Central memory CD4-positive, alpha-beta T cell (primary cell): ENCODE measurements around the gene PTPRD.
"Not testable (repeated sequence)": the region's sequence is repeated elsewhere in the genome, so short reads cannot be mapped to it uniquely, and the experiment has no call there.

Experiments
- DNase-seq: peaks from one replicate; pipeline ENCODE4 v3.0.0; 2022

The PTPRD gene

DNA sequence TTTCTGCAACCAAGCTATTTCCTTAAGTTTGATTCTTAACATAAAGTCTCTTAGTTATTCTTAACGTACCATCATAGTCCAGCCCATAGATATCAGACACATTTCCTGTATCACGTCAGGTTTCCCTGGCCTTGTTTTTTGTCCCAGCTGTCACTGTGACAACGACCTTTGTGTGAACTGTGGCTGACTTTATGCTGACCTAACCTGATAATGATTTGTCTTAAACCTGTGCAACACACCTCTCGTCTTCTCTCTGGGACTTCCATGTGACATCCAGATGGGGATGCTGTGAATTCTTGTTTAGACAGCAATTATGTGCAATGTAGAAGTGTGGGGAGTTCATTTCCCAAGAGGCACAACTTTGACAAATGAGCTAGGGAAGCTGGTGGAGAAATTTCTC, 662.8 kb downstream of the PTPRD start:
- DNase-seq = no peak

DNA sequence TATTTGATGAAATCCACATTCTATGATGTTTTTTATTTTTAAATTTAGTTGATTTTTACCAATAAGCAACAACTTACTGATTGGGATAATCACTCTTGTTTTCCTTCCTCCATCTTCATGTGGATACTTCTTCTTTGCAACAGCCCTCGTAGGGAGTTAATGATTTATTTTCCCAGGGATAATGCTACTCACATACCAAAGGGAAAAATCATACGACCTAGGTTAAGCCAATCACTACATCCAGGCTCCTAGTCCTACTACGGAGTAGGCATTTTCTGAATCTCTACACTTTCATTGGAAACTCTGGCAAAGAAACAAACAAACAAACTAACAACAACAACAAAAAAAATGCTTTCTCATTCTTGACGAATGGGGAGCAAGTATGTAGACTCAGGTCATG, 663.4 kb downstream of the PTPRD start:
- DNase-seq = no peak

DNA sequence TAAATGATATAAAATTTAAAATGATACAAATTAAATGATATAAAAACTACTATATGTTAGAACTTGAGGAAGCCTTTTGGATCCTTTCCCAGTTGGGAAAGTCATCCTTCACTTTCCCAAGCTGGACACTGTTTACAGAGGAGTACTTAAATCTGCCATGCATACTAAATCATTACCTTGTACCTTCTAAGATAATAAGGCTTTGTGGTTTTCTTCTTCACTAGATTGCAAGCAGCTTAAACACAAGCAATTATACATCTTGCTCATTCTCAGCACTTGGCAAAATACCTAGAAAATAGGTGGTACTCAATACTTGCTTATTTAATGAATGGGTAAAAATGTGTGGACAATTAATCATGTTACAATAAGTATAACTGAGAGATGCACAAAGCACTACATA, 666.8 kb downstream of the PTPRD start:
- no peak for DNase-seq

DNA sequence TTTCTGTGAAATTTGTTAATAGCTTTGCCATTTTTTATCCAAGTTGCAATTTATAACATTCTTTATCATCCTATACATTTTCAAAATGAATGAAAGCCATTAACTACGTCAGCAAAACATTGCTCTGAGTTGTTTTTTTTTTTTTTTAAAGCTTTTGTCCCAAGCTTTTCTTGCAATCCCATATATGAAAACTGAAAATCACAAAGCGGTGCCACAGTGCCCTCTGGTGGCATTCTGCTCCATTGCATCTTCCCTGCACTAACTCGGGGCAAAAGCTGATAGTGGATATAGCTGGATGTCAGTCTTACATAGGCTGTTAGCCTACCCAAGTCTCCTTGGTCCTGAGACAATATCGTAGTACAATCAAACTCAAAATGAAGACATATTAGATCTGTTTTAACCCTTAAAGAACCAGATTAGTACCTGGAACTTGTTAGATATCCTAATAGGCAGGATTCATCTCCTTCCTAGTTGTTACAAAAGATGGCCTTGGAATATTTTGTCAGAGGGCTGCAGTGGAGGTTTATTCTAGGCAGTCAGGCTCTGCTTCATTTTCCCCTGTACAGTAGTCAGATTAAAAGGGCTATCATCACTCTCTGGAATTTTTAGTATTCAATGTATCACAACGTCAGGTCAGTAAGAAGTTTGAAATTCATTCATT, 669.9 kb downstream of the PTPRD start:
- peak; percentile 16 for DNase-seq

DNA sequence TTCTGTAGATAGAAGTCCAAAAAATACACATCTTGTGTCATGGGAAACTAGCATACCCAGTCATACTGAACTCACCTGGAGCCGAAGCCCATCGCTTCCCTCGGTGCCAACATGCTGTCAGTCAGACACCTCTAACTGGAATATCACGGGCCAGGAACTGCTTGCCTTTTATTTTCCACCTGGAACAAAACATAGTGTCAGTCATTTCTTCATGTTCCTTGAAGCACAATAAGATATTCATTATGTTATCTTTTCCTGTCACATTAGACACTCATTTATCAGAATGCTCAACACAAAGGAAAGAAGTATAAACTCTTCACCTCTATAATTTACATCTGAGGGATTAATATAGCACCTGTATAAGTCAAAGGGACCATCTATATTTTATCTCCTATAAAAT, 674.4 kb downstream of the PTPRD start:
- DNase-seq = no peak

DNA sequence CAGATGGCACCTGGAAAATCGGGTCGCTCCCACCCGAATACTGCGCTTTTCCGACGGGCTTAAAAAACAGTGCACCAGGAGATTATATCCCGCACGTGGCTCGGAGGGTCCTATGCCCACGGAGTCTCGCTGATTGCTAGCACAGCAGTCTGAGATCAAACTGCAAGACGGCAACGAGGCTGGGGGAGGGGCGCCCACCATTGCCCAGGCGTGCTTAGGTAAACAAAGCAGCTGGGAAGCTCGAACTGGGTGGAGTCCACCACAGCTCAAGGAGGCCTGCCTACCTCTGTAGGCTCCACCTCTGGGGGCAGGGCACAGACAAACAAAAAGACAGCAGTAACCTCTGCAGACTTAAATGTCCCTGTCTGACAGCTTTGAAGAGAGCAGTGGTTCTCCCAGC, 681.3 kb downstream of the PTPRD start:
- DNase-seq = not testable (repeated sequence)

DNA sequence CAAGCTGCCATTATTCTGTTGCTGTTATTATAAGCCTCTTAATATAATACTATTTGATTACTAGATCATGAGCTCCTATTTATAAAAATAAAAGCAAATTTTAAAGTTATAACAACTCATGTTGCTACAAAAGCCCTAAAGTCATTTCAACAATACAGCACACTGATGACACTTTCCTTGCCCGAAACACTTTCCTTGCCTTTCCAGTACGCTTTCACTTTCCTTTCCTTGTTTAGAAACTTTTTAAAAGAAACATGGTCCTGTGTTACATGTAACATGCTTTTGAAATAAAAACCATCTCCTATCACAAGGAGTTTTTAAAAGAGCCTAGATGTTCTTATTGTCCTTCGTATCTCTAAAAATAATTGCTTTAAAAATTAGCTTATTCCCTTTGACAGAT, 688.4 kb downstream of the PTPRD start:
- DNase-seq = no peak

DNA sequence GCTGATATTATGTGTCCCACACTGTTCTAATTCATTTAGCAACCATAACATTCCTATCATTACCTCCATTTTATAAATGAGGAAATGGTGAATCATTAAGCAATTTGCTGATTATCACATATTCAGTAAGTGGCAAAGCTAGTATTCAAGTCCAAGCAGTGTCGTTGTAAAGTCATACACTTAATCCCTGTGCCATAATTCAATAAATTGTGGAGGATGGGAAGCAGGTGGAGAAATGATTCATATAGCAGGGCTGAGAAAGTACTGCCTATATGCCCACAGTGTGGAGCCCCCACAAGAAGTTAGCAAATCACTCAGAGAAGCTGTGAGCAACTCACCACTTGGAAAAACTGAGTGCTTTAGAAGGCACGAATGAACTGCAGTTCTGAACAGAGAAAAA, 691.0 kb downstream of the PTPRD start:
- no peak for DNase-seq

DNA sequence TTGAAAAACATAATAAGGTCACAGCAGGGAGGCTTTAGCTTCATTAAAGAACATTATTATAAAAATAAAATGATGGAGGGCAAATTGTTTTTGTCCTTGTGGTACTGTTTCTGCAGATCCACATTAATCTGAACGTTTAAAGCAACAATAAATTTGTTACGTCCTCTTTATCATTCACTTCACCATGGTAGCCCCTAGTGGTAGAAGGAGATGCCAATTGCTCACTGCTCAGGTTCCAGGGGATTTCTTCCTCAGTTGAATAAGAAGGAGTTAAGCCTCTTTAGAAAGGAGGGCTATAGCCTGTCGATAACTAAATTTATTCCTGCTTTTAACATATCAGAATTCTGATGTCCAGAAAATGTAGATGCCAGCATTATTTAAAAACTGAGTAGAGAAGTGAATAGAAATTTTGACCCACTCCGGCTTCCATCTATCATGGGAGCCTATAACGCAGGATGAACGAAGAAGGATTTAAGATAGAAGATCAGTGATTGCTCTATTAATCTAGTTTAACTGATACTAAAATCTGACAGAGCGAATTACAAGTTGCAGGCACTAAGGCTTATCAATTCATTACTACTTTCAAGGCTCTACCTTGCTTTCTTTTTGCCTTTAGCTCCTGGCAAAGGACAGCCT, 692.3 kb downstream of the PTPRD start:
- no peak for DNase-seq

DNA sequence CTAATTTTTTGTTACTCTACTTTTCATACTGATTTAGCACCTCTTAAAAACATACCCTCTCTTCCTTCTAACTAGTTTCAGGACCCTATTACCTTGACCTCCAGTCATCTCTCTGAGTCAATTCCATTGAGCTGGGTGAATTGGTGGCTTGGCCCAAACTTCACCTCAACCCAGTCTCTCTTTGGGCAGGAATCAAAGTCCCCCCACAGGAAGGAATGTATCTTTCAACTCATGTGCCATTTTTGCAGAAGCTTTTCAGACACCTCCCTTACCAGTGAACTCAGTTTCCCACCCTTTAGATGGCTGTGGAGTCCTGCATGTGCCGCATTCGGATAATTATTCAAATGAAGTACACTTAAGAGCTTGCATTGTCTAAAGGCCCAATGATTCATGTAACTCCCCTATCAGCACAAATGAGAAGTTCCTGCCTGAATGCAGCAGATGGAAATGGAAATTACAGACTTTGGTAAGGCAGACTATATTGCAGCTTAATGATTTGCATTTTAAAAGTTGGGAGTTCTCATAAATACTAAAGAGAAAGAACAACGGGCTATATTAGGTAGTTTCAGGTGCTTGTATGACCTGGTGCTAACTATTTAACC, 693.5 kb downstream of the PTPRD start:
- DNase-seq = no peak

DNA sequence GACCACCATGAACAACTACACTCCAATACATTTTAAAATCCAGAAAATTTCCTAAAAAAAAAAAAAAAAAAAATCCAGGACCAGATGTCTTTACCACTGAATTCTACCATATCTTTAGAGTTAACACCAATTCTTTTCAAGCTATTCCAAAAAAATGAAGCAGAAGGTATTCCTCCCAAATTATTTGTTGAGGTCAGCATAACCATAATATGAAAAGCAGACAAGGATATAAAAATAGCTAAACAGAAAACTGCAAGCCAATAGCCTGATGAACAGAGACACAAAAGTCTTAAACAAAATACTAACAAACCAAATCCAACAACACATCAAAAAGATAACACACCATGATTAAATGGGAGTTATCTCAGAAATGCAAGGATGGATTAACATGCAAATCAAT, 695.4 kb downstream of the PTPRD start:
- no peak for DNase-seq

DNA sequence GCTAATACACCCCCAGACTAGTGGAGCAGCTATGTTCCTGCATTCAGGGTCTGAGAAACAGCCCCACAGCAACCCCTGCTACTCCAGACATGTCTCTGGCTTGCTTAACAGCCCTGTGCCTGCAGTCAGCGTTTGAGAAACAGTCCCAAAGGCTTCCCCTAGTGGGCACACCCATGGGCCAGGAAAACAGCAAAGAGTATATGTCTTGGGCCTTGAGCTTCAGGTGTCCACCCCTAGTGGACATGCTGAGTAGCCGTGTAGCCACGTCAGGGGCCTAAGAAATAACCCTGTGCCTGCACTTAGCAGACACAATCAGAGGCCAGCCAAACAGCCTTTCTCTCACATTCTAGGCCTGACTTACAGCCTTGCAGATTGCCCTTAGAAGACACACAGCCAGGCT, 698.6 kb downstream of the PTPRD start:
- DNase-seq = no peak

DNA sequence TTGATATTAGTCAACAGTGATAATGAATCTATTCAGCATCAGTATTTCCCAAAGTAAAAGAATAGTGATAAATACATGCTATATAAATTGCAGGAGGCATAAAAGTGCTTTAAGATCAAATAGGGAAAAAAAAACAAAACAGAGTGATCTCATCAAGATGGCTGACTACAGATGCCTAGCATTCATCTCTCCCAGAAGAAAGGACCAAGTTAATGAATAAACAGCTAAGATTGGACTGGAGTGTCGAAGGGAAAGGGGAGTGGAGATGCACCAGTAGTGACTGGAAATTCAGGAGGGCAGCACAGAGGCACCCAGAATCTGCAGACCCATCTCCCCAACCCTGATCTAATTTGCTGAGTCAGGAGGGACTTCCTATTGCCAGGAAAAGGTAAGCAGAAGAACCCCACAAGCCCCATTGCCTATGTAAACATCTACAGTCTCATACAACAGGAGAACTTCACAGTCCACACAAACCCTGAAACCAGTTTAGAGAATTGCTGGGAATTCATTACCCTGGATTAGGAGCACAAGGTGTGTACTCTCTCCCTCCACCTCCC, 699.4 kb downstream of the PTPRD start:
- no peak for DNase-seq

DNA sequence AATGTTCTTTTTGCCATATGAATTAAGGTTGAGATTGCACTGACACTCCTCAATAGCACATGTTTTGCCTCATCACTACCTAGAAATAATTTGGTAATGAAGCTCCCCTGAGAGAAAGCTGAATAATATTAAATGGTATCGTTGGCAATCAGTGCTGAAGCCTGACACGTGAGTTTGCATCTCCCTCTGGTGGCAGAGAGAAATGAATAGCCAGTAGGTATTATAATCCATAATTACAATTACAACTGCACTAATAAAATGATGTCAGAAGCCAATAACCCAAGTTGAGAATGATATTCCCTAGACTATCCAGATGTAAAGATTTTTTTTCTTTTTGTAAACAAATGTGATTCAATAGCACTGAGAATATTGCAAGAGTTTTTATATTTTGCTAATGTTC, 700.3 kb downstream of the PTPRD start:
- DNase-seq = no peak

DNA sequence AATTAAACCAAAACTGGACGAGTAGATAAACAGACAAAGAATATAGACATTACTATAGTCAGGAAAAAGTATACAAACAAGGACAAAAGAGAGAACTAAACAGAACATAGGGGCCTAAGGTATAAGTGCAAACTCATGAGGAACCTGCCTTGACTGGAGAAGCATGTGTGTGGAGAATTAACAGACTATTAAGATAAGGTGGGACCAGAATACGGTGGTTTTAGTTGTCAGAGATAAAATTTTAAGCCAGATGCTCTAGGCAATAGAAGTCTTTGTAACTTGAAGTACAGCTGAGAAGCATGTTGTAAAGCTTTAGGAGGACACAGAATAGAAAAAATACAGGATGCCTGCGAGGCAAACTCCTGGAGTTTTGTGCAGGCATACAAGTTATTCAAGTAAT, 707.1 kb downstream of the PTPRD start:
- no peak for DNase-seq

DNA sequence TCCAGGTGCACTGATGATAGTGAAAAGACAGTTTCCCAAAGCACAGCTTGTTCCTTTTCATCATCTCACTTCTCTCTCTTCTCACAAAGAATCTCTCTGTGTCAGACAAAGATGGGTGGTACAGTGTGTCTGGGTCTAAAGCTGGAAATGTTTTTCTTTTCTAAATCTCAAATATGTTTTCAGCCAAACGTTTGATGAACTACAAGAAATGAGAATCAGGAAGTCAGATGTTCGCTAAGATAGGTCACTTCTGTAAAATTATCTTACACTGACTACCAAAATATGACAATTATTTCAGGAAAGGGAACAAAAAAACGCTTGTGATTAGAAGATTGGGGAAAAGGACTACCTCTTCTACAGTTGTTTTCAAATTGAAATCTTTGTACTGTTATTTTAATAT, 708.8 kb downstream of the PTPRD start:
- no peak for DNase-seq

DNA sequence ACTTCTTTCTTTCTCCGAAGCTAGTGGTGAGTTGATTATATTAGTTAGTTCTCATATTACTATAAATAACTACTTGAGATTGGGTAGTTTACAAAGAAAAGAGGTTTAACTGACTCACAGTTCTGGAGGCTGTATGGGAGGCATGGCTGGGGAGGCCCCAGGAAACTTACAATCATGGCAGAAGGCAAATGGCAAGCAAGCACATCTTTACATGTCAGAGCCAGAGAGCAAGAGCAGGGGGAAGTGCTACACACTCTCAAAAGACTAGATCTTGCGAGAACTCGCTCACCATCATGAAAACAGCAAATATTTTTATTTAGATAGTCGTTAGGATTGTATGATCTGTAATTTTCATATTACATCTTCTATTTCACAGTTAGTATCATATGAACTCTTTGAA, 711.2 kb downstream of the PTPRD start:
- DNase-seq = no peak

DNA sequence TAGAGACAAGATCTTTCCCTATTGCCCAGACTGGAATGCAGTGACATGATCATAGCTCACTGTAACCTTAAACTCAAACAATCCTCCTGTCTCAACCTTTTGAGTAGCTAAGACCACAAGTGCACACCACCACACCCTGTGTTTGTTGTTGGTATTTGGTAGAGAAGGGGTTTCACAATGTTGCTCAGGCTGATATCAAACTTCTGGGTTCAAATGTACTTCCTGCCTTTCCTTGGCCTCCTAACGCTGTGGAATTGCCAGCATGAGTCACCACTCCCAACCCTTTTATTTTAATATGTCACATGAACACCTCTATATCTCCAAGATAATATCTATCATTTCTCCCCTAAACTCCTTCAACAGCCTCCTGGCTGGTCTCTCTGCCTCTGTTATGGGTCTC, 719.0 kb downstream of the PTPRD start:
- no peak for DNase-seq

DNA sequence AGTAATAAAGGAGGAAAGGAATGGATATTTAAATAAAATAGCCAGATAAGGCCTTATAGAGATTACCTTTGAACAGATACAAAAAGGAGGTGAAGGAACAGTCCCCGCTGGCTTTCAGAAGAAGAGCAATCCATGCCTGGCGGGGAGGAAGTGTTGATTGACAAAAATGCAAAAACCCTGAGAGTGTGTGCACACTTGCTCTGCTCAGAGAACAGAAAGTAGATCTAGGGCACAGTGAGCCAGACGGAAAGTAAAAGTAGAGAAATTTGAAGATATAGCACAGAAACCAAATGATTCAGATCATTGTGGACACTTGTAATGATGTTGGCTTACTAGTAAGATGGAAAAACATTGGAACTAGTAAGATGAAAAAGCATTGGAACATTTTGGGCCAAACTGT, 720.6 kb downstream of the PTPRD start:
- DNase-seq = no peak

DNA sequence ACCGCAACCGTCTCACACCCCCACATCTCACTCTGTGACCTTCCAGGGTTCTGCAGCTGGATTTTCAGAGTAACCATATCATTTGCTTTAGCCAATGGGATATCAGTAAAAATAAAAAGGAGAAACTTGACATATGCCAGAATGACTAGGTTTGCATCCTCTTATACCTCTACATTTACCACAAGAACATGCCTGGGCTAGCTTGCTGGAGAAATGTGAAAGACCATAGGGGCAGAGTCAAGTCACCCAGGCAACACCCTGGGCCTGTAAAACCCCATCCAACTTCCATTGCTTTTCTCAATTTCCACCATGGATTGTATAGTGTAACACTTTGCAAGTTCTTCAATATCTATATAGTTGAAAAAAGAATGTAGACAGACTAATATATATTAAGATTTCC, 731.1 kb downstream of the PTPRD start:
- no peak for DNase-seq

DNA sequence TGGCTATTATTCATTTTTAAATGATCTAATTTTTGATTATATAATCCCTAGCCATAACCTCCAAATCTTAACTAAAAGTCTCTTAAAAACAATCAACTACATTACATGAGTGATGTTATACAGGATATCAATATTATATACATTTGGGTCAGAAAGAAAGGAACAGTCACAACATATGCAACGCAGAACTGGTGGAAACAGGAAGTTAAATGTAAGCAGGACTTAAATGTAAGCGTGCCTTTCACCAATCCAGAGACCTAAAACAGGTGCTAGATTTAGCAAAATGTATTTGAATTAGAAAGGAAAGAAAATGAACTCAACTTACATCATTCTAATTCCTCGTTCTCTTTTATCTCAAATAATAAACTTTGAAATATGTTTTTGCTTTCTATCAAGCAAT, 738.5 kb downstream of the PTPRD start:
- no peak for DNase-seq

DNA sequence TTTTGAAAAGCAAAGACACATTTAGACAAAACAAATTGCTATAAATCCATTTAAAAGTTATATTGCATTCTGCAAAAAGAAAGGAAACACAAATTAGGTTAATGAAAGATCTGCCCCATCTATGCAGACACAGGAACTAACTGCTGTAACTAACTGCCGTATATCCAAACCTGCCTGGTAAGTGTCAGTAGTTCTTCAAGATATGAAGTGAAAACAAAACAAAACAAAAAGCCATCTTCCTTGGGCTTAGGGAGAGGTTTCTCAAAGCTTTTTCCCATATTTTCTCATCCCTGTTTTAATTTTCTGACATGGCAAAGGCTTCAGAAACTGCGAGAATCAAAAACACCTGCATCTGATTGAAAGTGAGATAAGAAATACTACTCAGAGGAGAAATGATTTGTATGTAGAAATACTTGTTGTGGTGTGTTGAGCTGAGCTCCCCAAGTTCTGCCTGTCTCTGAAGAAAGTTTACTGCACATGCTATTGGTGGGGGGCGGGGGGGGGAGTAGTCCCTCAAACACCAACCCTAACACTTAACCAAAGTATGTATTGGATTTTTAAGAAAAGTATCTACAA, 750.5 kb downstream of the PTPRD start:
- DNase-seq = no peak

DNA sequence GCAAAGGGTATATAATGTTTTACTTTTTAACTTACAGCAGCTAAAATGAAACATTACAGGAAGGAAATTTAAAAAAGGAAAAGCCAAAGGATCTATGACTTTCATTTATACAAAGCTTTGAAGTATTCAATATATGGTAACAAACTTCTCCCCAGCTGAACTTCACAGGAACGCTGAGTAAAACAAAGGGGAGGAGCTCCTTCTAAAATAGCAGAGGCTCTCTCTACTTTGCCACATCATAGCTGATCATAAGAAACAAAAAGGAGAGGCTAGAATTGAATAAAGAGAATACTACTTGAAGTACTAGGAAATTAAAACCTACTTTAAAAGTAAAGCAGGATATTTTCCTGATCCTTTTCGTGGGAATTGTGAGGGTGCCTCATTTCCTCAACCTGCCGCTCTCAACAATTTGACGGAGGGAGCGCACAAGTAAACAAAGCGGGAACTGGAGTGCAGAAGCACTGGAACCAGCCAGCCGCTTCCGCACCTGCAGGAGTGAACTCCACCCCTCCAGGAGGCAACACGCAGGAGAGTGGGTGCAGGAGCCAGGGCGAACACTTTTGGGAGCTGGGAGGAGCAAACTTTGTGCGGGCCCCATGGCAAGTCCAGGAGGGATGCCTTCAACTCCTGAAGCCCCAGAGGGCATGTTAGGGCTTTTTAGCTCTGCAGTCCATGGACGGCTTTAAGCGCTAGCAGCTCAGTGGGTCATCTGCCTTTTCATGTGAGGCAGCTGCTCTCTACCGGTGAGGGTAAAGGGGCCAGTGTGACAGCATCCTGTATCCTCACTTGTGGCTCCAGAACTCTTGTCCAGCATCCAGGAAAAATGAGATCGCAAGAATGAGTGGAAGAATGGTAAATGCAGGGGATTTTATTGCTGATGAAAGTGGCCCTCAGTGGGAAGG, 757.4 kb downstream of the PTPRD start:
- no peak for DNase-seq
